ENCODE data around the gene RBM33.

Gene RBM33

DNA sequence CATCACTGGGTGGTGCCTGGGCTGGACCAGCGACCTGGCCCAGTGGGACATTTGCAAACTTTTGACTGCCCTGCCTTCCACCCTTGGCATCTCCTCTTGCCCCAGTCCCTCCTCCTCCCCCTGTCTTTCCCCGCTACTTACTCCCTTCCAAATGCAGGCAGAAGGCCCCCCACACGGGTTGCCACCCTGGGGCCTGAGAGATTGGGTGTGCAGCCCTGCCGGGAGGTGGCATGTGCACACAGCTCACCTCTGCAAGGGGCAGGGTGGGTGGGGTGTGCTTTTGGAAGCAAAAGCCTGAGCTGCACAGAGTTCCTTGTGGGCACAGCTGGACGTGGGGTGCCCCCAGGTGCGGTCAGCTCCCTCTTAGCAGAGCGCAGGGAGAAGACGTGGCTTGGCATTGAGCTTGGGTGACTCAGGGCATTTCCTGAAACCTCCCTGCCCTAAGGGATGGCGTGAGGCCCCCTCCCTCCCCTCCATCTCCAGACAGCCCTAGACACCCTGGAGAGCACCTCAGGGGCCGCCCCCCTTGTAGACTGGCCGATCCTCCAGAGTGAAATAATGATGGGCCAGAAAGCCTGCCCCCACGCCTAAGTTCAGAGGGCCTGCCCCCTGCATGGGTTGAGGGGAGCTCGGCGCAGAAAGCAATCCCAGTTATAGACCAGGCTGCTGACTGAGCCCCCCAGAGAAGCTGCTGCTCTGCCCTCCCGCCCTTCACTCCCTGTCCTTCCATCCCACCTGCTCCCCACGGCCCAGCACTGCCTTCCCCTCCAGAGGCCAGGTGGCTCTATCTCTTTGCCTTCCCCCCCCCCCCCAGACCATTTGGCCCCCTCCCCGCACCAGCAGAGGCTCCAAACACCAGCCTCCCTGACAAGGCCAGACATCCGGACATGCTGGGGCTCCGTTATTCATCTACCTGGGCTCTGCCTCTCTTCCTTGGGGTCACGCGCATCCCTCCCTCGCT lies 170.1 kb downstream of the RBM33 start:
- Histone ChIP-seq H3K27ac (ENCODE audit: extremely low read depth, low read depth, low read length) (no peak overlapping the region), H3K9me3 (ENCODE audit: control insufficient read depth, insufficient read depth, low read depth, low read length) (no peaks in the 10 kb centered on the region), H3K4me1 (ENCODE audit: control insufficient read depth, insufficient read depth, low read length) (peaks cover 2% of the 10 kb centered on the region; the same call in 1 of the 2 replicates), H3K4me3 (ENCODE audit: low read depth, low read length) (no peak overlapping the region), H3K36me3 (ENCODE audit: control insufficient read depth in 2 of 2, insufficient read depth in 1 of 2, low read length in 2 of 2) (no peaks in the 10 kb centered on the region)
- ChIA-PET POLR2A (no interaction called here), CTCF (interaction anchor here (0.6 to 2.8 kb wide), 4 partner anchors 24 to 659 kb away, joined by 3 to 16 read pairs (median 7); no protein-coding TSS in a partner anchor)
- TF ChIP-seq ZNF777 (tag by site-specific recombination; IDR thresholded peaks at IDR 0.05; ENCODE audit: borderline replicate concordance) (no peak), ZIC2 (tag by site-specific recombination; IDR thresholded peaks at IDR 0.05) (peak; percentile 34), FEZF1 (tag by site-specific recombination; IDR thresholded peaks at IDR 0.05) (no peak), GLIS2 (tag by site-specific recombination; IDR thresholded peaks at IDR 0.05) (peak; percentile 67; the same call in 1 of the 2 replicates), ZNF10 (tag by site-specific recombination; IDR thresholded peaks at IDR 0.05) (no peak), ZNF48 (tag by site-specific recombination; IDR thresholded peaks at IDR 0.05) (no peak), ZNF555 (tag by site-specific recombination; conservative IDR thresholded peaks at IDR 0.05) (no peak)
- TF ChIP-seq, protein P1, sequence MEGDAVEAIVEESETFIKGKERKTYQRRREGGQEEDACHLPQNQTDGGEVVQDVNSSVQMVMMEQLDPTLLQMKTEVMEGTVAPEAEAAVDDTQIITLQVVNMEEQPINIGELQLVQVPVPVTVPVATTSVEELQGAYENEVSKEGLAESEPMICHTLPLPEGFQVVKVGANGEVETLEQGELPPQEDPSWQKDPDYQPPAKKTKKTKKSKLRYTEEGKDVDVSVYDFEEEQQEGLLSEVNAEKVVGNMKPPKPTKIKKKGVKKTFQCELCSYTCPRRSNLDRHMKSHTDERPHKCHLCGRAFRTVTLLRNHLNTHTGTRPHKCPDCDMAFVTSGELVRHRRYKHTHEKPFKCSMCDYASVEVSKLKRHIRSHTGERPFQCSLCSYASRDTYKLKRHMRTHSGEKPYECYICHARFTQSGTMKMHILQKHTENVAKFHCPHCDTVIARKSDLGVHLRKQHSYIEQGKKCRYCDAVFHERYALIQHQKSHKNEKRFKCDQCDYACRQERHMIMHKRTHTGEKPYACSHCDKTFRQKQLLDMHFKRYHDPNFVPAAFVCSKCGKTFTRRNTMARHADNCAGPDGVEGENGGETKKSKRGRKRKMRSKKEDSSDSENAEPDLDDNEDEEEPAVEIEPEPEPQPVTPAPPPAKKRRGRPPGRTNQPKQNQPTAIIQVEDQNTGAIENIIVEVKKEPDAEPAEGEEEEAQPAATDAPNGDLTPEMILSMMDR (tag by site-specific recombination; IDR thresholded peaks at IDR 0.05), result no peak
- TF ChIP-seq, protein P2, sequence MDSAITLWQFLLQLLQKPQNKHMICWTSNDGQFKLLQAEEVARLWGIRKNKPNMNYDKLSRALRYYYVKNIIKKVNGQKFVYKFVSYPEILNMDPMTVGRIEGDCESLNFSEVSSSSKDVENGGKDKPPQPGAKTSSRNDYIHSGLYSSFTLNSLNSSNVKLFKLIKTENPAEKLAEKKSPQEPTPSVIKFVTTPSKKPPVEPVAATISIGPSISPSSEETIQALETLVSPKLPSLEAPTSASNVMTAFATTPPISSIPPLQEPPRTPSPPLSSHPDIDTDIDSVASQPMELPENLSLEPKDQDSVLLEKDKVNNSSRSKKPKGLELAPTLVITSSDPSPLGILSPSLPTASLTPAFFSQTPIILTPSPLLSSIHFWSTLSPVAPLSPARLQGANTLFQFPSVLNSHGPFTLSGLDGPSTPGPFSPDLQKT (IDR thresholded peaks at IDR 0.05; ENCODE audit: borderline replicate concordance, low read depth, low read length), result no peak
- TF ChIP-seq, protein P3, sequence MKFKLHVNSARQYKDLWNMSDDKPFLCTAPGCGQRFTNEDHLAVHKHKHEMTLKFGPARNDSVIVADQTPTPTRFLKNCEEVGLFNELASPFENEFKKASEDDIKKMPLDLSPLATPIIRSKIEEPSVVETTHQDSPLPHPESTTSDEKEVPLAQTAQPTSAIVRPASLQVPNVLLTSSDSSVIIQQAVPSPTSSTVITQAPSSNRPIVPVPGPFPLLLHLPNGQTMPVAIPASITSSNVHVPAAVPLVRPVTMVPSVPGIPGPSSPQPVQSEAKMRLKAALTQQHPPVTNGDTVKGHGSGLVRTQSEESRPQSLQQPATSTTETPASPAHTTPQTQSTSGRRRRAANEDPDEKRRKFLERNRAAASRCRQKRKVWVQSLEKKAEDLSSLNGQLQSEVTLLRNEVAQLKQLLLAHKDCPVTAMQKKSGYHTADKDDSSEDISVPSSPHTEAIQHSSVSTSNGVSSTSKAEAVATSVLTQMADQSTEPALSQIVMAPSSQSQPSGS (tag by site-specific recombination; IDR thresholded peaks at IDR 0.05; ENCODE audit: low read depth), result no peak
- TF ChIP-seq, protein P4, sequence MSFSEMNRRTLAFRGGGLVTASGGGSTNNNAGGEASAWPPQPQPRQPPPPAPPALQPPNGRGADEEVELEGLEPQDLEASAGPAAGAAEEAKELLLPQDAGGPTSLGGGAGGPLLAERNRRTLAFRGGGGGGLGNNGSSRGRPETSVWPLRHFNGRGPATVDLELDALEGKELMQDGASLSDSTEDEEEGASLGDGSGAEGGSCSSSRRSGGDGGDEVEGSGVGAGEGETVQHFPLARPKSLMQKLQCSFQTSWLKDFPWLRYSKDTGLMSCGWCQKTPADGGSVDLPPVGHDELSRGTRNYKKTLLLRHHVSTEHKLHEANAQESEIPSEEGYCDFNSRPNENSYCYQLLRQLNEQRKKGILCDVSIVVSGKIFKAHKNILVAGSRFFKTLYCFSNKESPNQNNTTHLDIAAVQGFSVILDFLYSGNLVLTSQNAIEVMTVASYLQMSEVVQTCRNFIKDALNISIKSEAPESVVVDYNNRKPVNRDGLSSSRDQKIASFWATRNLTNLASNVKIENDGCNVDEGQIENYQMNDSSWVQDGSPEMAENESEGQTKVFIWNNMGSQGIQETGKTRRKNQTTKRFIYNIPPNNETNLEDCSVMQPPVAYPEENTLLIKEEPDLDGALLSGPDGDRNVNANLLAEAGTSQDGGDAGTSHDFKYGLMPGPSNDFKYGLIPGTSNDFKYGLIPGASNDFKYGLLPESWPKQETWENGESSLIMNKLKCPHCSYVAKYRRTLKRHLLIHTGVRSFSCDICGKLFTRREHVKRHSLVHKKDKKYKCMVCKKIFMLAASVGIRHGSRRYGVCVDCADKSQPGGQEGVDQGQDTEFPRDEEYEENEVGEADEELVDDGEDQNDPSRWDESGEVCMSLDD (tag by site-specific recombination; IDR thresholded peaks at IDR 0.05), result no peak

DNA sequence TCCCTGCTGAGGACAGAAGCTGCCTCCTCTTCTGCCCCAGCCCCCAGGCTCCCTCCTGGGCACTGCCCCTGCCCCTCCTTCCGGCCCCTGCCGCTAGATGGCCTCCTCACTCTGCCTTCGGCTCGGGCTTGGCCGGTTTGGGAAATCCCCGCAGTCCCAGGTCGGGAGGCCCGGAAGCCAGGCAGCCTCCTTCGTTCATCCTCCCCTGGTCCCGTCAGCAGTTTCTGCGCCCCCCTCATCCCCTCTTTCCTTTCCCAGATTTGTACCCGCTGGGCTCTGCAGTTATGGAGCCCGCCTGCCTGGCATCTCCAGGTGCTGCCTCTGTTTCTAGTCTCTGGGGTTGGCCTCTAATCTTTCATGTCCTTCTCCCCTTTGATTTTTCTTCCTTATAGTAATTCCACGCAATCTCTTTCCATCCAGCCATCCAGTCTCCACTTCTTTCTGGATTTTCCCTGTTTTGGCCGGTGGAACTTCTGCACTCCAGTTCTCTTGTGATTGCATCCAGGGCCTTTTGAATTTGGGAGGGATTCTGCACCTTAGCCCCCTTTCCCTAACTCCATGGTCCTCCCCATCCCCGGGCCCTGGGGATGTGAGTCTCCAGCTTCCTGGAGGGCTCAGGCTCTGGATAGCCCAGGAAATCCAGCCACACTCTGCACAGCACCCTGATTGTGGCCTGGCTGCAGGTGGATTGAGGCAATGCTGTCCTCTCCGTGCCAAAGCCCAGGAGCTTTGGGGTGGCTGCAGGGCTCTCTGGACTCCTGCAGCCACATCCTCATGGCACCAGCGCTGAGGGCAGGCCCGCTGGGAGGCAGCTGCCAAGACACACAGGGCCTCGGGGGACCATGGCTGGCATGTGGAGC lies 171.1 kb downstream of the RBM33 start:
- Histone ChIP-seq H3K27ac (ENCODE audit: extremely low read depth, low read depth, low read length) (no peak overlapping the region), H3K9me3 (ENCODE audit: control insufficient read depth, insufficient read depth, low read depth, low read length) (no peaks in the 10 kb centered on the region), H3K36me3 (ENCODE audit: control insufficient read depth in 2 of 2, insufficient read depth in 1 of 2, low read length in 2 of 2) (no peaks in the 10 kb centered on the region), H3K4me3 (ENCODE audit: low read depth, low read length) (no peak overlapping the region), H3K4me1 (ENCODE audit: control insufficient read depth, insufficient read depth, low read length) (peaks cover 2% of the 10 kb centered on the region; the same call in 1 of the 2 replicates)
- POLR2A ChIA-PET, result no interaction called here
- CTCF ChIA-PET, result interaction anchor here (0.6 to 2.8 kb wide), 6 partner anchors 23 to 658 kb away, joined by 3 to 16 read pairs (median 4); no protein-coding TSS in a partner anchor
- TF ChIP-seq ZNF548 (tag by site-specific recombination; IDR thresholded peaks at IDR 0.05) (no peak), KLF7 (tag by site-specific recombination; IDR thresholded peaks at IDR 0.05; ENCODE audit: borderline replicate concordance) (no peak), ZNF2 (tag by site-specific recombination; IDR thresholded peaks at IDR 0.05) (0 out of 2 replicates have a peak, but pooled peaks have one; percentile 46), MZF1 (tag by site-specific recombination; IDR thresholded peaks at IDR 0.05; ENCODE audit: borderline replicate concordance) (peak; percentile 87), ZNF629 (tag by site-specific recombination; IDR thresholded peaks at IDR 0.05) (no peak), ZNF560 (tag by site-specific recombination; IDR thresholded peaks at IDR 0.05; ENCODE audit: borderline replicate concordance) (no peak)
- TF ChIP-seq, protein P1 (tag by site-specific recombination; IDR thresholded peaks at IDR 0.05), result peak; percentile 77
- TF ChIP-seq, protein P5, sequence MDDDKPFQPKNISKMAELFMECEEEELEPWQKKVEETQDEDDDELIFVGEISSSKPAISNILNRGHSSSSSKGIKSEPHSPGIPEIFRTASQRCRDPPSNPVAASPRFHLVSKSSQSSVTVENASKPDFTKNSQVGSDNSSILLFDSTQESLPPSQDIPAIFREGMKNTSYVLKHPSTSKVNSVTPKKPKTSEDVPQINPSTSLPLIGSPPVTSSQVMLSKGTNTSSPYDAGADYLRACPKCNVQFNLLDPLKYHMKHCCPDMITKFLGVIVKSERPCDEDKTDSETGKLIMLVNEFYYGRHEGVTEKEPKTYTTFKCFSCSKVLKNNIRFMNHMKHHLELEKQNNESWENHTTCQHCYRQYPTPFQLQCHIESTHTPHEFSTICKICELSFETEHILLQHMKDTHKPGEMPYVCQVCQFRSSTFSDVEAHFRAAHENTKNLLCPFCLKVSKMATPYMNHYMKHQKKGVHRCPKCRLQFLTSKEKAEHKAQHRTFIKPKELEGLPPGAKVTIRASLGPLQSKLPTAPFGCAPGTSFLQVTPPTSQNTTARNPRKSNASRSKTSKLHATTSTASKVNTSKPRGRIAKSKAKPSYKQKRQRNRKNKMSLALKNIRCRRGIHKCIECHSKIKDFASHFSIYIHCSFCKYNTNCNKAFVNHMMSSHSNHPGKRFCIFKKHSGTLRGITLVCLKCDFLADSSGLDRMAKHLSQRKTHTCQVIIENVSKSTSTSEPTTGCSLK (tag by site-specific recombination; IDR thresholded peaks at IDR 0.05), result no peak
